Activated T-cell treated with anti-CD3 and anti-CD28 coated beads for 4 hours (primary cell): ENCODE results near the gene C16orf89.

Source experiments
- DNase-seq: peaks from one replicate; pipeline ENCODE4 v3.0.0-alpha.2; 2020

C16orf89 gene

DNA sequence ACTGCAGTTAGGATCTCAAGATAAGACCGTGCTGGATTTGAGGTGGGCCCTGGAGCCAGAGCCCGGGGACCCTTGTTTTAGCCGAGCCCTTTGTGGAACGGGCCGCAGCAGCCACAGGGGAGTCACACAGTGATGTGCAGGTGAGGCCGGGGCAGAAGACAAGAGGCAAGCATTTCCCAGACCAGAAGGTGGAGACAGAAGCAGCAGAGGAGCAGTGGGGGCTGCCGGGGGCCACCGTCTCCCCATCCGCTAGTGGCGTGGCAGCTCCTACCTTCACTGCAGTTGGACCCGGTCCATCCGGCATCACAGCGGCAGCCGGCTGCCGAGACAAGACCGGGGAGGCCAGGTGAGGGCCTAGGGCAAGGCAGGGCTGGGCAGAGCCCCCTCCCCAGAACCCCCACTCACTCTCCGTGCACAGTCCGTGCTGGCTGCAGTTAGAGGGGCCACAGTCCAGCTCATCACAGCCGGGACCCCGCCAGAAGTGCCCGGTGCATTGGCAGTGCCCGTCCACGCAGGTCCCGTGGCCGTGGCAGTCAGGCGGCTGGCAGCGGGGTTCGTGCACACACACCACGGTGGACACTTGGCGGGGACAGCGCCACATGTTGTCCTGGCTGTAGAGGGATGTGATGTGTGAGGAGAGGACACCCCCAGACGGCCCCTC, 38.1 kb downstream of the C16orf89 start:
- DNase-seq: no peak

DNA sequence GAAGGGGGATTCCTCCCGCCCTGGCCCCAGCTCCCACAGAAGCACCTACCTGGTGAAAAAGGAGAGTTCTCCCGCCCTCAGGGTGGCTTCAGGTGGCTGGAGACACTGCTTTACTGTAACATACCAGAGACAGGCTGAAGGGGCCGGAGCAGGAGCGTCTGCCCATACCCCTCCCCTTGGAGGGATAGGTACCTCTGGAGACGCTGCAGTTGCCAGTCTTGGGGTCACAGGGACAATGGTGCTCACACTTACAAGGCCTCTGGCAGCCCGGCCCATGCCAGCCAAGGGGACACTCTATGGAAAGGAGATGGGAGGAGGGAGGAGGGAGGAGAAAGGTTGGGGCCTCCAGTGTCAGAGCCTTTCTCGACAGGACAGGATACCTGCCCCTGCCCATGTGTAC, 38.7 kb downstream of the C16orf89 start:
- DNase-seq: no peak

DNA sequence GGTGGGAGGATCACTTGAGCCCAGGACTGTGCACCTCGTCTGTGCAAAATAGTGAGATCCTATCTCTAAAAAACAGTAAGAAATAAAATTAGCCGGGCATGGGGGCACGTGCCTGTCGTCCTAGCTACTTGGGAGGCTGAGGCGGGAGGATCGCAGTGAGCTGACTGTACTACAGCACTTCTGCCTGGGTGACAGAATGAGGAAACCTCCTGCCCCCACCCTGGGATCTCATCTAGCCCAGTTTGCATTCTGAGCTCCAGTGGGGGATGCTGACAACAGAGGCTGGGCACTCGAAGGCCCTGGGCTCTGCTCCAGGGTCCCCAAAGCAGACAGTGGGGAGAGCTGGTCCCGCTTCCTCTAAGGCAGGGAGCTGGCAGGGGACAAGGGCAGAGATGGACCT, 39.1 kb downstream of the C16orf89 start:
- DNase-seq: no peak

DNA sequence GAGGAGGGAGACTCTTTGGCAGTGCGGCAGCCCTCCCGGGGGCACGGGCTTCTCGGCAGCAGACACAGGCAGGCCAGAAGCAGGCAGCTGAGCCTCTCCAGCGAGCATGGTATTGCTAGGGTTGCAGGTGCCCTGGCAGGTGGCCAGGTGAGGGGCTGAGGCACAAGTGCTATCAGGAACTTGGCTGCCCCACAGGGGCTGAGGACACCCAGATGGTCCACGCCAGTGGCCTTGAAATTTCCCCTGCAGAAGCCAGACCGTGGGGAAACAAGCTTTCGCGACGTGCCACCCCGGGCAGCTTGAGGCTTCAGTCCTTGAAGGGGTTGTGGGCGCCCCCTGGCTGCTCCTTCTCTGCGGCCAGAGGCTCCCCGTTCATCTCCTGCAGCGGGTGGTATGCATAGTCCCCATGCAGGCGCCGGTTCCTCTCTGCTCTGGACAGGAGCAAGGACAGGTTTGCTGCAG, 40.6 kb downstream of the C16orf89 start:
- DNase-seq: no peak

DNA sequence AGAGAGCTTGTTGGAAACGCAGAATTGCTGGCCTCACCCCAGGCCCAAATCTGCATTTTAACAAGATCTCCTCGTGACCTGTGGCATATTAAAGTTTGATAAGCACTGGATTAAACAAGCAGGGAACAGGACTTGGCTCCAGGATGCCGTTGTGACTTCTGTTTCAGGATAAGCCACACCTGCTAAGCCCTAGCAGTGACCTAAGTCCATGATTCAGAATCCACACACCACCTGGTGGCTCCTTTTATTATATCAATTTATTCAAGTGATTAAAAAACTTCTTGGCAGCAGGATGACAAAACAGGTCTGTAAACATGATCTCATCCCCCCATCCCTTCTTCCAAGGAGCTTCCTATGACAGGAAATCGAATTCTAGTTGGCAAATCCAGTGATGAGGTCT, 41.1 kb downstream of the C16orf89 start:
- no peak for DNase-seq

DNA sequence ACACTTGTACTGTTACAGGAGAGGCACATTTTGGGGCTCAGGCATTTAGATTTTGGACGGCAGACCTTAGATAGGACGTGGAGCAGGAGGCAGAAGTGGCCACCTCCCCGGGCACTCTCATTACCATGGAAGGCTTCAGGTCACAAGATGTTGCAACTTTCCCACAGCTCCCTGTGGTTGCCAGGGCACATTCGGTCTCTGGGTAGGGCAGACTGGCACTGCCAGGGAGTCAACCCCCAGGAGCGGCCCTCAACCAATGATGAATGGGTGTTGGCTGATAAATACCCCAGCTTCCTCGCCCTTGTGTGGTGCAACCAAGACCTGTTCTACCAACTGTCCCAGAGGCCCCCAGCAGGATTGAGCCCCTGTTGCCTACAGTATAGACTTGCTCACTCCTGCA, 43.2 kb downstream of the C16orf89 start:
- no peak for DNase-seq

DNA sequence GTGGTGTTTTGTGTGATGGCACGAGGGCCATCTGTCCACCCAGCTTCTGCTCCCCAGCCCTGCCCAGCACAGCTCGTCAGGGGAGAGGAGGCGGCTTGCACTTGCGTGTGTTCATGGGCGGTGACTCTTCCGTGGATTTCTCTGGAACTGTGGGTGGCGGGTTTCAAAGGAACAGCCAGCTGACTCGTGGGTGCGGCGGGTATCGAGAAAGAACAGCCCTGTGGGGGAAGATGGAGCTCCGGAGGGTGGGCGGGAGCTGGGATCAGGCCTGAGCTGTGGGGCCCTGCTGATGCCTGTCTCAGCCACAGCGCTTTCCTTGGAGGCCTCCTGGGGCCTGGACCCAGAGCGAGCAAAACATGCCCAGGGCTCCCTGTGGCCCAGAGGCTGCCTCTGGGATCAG, 45.2 kb downstream of the C16orf89 start:
- no peak for DNase-seq

DNA sequence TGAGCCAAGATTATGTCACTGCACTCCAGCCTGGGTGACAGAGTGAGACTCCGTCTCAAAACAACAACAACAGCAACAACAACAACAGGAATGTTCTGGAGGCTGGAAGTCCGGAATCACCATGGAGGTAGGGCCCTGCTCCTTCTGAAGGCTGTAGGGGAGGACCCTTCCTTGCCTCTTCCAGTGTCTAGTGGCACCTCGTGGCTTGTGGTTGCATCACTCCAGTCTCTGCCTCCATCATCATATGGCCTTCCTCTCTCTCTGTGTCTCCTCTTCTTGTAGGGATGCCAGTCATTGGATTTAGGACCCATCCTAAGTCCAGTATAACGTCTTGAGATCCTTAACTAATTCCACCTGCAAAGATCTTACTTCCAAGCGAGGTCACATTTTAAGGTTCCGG, 46.0 kb downstream of the C16orf89 start:
- DNase-seq: no peak

DNA sequence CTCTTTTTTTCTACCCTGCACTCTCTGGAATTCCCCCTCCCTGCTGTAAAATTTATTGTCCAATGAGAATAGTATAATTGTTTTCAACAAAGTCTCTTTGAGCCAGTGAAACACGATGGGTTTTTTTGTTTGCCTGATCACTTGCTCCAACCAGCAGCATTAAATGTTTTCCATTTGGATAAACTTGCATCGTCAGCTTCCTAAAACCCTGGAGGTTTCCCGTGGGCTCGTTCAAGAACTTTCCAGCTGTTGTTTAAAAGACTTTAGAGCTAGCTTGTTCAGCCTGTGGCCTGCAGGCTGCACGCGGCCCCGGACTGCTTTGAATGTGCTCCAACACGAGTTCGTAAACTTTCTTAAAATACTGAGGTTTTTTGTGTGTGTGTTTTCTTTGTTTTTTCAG, 47.0 kb downstream of the C16orf89 start:
- DNase-seq: no peak

DNA sequence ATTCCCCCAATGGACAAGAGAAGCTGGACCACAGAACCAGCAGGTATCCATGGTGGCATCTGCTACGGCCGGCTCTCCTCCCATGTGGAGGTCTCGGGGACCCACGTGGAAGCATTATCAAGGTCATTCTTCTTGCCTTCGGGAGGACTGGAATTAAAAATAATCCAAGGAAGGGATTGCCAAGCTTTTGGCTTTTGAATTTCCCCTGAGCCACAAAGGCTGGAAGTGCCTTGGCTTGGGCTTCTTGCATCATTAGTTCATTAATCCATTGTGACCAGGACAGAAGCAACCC, 48.1 kb downstream of the C16orf89 start:
- no peak for DNase-seq

DNA sequence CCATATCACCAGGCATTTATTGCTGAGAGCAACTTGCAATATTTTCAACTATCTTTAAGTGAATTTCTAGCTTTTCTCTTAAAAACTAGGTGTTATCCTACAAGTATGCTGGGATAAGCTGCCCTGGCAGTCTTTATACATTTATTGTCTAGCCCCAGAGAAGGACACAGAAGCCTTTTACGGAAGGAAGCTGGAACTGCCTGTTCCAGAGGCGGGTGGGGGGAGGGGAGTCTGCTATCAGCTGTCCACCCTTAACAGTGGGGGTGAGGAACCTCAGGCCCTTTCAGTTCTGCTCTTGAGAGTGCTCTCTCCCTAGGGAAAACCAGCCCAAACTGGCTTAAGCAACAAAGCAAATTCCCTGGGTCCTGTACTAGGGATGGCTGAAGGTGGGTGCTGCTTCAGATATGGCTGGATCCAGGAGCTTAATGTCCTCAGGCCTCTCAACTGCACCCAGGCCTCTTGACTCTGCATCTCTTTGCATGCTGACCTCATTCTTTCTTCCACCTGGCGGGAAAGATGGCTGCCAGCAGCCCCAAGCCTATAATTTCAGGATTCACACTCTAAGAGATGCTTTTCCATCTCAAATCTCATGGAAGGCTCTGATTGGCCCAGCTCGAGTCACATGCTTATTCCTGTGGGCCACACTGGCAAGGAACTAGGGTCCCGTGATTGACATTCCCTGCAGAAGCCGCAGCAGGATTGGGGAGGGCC, 48.6 kb downstream of the C16orf89 start:
- no peak for DNase-seq

DNA sequence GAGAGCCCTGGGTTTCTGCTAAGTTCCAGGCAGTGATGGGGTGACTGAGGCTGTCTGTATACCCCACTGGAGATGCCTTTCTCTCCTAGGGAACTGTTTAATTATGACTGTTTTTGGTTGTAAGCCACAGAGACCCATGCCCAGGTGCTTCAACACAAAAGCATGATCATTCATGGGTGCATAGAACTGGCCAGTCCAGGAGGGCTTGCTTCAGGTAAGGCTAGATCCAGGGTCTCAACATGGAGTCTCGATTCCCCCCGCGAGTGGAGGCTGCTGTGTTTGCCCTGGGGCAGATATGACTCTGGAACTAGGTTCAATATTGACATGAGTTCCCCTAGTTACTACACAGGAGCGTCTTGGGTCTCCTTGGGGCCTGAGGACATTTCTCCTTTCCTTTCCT, 49.9 kb downstream of the C16orf89 start:
- DNase-seq: no peak

DNA sequence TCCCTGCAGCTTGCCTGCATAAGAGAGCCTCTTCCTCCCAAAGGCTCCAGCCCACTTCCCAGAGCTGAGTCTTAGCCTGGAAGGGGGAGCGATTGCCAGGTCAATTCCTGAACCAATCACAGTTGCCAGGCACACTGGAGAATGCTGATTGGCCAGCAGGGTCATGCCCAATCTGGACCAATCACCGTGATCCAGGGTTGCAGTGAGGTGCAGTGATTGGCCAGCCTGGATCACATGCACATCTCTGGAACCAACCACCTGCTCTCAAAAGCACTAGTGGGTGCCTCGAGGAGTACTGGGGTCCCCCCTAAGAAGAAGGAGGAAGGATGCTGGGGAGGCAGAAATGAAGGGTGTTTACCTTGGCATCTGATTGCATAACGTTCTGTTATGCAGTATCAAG, 50.4 kb downstream of the C16orf89 start:
- no peak for DNase-seq

DNA sequence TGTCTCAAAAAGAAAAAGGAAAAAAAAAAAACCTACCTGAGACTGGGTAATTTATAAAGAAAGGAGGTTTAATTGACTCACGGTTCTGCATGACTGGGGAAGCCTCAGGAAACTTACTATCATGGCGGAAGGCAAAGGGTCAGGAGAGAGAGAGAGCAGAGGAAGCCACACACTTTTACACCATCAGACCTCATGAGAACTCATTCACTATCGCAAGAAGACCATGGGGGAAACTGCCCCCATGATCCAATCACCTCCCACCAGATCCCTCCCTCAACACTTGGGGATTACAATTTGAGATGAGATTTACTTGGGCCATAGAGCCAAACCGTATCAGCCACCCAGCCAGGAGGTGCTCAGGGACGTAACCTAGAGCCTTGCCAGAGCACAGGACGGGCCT, 52.9 kb downstream of the C16orf89 start:
- no peak for DNase-seq

DNA sequence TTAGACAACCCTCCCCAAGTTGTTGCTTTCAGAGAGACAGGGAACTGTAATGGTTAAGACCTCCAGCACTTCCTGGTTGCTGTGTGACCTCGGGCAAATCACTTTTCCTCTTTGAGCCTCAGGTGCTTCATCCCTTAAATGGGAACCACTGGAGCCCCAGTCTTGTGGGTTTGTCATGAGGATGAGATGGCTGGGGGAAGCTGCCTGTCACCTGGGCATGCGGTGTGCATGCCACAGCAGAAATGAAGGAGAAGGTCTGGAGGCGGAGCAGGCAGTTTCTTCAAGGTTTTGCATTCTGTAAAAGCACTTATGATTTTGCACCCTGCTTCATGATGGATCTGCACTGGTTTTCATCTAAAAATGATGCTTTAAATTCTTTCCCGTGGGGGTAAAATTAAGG, 54.1 kb downstream of the C16orf89 start:
- no peak for DNase-seq

DNA sequence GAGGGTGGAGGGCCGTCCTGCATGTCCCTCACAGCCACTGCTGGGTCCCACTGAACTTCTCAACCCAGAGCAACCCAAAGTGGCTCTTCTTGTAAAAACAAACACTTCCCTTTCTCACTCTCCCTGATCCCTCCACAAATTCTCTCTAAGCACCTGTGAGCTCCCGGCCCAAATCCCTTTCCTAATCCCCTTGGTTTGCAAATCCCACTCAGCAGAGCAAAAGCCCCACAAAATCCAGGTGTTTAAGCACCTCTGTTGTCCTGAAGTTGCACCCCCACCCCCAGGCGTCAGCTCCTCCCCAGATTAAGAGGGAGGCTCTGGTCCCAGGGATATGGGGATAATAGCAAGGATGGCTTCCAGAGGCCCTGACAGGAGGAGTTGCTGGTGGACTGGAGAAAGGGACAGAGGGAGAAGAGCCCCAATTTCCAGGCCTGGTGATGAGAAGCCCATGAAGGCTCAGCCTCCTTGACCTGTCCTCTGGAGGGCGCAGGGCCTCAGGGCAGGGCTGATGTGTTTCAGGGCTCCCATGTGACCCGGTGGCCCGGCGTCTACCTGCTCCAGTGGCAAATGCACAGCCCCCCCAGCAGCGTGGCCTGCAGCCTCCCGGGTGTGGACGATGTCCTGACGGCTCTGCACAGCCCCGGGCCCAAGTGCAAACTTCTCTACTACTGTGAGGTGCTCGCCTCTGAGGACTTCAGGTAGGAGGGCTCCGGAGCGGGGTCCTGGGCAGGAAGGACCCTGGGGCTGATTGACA, 55.0 kb downstream of the C16orf89 start:
- DNase-seq: no peak

DNA sequence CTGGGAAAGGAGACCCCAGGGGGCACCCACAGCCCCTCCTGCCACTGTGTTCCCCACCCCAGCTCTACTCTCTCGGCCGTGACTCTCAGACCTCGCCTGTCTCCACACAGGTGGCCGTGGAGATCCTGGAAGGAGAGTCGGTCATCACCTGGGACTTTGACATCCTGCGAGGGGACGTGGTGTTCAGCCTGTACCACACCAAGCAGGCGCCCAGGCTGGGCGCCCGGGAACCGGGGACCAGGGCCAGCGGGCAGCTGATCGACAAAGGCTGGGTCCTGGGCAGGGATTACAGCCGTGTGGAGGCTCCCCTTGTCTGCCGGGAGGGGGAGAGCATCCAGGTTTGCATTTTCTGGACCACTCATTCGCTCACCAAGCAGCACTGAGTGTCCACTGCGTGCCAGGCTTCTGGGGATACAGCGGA, 57.4 kb downstream of the C16orf89 start:
- DNase-seq: no peak

DNA sequence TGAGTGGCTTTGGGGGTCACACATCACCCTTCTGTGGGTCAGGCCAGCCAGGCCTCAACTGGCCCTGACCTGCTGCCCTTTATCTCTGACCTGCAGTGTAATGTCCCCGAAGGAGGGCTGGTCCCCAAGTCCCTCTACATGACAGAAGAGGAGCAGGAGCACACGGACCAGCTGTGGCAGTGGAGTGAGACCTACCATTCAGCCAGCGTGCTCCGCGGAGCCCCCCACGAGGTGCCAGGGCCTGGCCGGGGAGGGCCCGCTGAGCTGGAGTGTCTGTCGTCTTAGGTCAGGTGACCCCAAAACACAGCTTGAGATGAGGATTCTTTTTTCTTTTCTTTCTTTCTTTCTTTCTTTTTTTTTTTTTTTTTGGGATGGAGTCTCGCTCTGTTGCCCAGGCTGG, 58.5 kb downstream of the C16orf89 start:
- no peak for DNase-seq

DNA sequence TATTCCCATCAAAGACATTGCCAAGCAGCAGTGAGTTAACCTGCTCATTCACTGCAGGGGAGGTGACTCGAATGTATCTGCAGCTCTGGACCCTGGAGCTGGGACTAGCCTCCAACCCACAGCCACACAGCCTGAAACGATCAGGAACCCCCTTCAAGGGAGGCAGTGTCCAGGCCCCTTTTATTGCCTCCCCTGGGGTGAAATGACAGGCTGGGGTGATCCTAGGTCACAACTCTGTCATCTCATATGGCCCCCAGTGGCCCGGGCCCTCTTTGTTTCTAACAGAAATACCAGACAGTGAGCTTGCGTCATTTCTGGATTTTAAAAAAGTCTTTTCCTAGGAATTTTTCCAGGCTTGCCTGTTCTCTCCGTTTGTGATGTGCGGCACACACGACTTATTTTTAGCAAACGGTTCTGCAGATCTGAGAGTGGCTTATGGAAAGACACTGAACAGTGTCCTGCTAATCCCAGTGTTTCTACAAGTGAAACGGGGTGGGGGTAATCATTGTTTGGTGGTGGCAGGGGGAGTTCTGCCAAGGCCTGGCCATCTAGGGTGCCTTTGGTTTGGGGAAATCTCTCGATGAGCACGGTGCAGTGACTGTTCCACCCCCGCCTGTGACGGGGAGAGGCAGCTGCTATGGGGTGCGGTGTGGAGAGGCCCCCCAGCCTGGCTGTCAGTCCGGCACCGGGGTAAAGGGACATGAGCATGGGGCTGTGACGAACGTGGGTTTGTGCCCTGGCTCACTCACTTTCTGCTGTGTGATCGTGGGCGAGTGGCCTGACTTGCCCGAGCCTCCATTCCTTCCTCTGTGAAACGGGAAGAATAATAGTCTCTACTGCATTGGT, 59.2 kb downstream of the C16orf89 start:
- no peak for DNase-seq

DNA sequence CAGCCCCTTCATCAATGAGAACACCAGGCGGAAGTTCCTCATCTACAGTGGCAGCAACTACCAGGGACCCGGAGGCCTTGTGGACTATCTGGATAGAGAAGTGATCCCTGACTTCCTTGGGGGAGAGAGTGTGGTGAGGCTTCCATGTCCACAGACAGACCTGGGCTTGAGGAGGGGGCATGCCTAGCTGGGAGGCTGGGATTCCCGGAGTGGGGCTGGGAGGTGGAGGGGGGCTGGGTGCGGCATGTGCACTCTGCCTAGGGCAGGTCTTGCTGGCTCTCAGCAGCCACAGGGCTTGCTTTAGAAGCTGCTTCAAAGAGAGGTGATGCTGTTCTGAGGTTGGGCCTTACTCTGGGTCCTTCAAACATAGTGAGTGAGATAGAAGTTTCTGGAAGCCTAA, 59.8 kb downstream of the C16orf89 start:
- no peak for DNase-seq

DNA sequence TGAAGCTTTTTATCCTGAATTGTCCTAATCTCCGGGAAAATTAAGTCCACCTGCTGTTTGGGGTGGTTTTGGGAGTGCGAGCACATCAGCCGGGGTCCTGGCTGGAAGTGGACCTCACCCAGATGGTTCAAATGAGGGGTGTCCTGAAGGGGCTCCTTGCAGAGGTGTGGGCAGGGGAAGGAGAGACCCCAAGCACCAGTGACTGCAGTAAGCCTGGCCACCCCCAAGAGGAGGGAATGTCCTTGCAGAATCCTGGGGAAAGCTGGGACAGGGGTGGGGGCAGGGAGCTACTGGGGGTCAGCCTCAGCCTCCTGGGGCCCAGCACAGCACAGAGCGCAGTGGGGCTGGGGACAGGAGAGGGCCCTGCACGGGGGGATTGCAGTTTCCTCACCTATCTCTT, 61.4 kb downstream of the C16orf89 start:
- no peak for DNase-seq

DNA sequence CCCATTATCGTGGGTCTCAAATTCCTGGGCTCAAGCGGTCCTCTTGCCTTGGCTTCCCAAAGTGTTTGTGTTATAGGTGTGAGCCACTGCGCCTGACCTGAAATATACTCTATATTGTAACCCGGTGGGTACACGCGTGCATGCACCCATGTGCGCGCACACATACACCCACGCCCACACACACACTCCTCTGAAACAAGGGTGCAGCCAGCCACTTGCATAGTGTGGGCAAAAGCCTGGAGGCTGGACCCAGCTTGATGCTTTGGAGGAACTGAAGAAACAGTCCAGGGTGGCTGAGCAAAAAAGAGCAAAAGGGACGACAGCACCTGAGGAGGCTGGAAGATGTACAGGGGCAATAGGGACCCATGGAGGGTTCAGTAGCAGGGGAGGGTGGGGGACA, 61.9 kb downstream of the C16orf89 start:
- DNase-seq: no peak

DNA sequence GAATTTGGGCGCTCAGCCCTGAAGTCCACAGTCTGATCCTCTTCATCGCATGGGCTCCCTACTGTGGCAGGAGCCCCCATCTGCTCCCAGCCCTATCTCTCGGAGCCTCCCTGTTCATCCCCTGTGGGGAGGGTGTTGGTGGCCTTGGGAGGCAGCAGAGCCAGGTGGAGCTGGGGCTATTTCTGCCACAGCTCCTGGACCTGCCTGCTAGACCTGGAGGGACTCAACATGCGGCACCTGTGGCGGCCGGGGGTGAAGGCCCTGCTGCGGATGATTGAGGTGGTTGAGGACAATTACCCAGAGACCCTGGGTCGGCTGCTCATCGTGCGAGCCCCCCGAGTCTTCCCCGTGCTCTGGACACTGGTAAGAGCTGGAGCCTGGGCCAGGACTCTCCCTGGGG, 62.5 kb downstream of the C16orf89 start:
- DNase-seq: no peak
